ENCODE measurements around the gene CAMLG.

The CAMLG gene

DNA sequence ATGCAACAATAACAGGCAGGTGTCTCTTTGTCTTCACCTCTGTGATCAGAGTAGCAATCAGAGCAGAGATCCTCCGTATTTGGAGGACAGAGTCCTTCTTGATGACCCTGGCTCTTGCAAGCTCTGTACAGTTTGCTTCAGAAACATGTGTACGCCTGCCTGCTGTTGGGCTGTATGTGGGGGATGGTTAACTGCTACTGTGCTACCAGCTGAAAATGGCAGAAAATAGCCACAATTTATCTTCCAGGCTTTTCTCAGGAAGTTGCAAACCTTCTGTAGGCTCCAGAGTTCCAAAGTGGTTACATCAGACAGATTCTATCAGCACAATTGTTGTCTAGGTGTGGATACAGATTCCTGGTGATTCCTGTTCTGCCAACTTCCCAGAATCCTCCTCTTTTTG lies 55.7 kb downstream of the CAMLG start:
- Histone ChIP-seq H3K4me3 (no peak overlapping the region), H3K36me3 (replicated peaks) (peaks cover 86% of the 10 kb centered on the region), H3K4me1 (peaks cover 22% of the 10 kb centered on the region), H3K9me3 (no peaks in the 10 kb centered on the region), H3K27me3 (ENCODE audit: low read depth) (no peaks in the 10 kb centered on the region)
- no peak for DNase-seq (ENCODE audit: low spot score in 2 of 2)
- in situ Hi-C loops (cut with MboI; ENCODE audit: low sequenced_read_pairs) = no loop called here

DNA sequence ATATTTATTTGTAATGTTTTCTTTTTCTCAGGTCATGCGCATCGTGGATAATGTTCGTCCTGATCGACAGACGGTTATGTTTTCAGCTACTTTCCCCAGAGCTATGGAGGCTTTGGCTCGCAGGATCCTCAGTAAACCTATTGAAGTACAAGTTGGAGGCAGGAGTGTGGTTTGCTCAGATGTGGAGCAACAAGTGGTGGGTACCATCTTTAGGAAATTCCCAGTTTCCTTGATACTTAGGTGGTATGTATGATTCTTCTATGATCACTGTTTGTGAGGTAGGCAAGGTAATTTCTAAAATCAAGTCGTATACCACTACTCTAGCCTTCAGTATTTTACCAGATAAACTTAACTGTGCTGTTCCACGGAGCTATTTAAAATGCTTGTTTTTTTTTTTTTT lies 56.5 kb downstream of the CAMLG start:
- in situ Hi-C loops (cut with MboI; ENCODE audit: low sequenced_read_pairs) = no loop called here
- DNase-seq (ENCODE audit: low spot score in 2 of 2) = no peak
- Histone ChIP-seq H3K4me3 (no peak overlapping the region), H3K27me3 (ENCODE audit: low read depth) (no peaks in the 10 kb centered on the region), H3K36me3 (replicated peaks) (peaks cover 83% of the 10 kb centered on the region), H3K4me1 (peaks cover 22% of the 10 kb centered on the region), H3K9me3 (no peaks in the 10 kb centered on the region)

DNA sequence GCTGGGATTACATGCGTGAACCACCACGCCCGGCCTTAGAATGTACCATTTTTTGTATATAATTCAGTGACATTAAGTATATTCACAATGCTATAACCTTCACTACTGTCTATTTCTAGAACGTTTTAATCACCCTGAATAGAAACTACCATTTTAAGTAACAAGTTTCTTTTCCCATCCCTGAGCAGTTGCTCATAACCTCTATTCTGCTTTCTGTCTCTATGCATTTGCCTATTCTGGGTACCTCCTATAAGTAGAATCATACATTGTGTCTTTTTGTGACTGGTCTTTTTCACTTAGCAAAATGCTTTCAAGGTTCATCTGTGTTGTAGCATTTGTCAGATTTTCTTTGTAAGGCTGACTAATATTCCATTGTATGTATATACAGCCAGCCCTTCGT lies 60.1 kb downstream of the CAMLG start:
- H3K9me3 ChIP-seq = no peaks in the 10 kb centered on the region
- in situ Hi-C loops (cut with MboI; ENCODE audit: low sequenced_read_pairs) = no loop called here
- no peak overlapping the region for H3K4me3 ChIP-seq
- peaks cover 73% of the 10 kb centered on the region for H3K36me3 ChIP-seq (replicated peaks)
- peaks cover 2% of the 10 kb centered on the region; the same call in 1 of the 2 replicates for H3K4me1 ChIP-seq
- H3K27me3 ChIP-seq (ENCODE audit: low read depth) = no peaks in the 10 kb centered on the region
- no peak for DNase-seq (ENCODE audit: low spot score in 2 of 2)
